Fibroblast of peridontal ligament (primary cell): ENCODE results near the gene ZNF24.

ENCODE experiments used
- DNase-seq: peaks from one replicate; pipeline ENCODE4 v3.0.0-alpha.2; 2010; ENCODE audit errors: extremely low read depth

ZNF24 gene

GRCh38 chr18:35296060-35296459 lies 48.2 kb downstream of the ZNF24 start:
- no peak for DNase-seq

DNA sequence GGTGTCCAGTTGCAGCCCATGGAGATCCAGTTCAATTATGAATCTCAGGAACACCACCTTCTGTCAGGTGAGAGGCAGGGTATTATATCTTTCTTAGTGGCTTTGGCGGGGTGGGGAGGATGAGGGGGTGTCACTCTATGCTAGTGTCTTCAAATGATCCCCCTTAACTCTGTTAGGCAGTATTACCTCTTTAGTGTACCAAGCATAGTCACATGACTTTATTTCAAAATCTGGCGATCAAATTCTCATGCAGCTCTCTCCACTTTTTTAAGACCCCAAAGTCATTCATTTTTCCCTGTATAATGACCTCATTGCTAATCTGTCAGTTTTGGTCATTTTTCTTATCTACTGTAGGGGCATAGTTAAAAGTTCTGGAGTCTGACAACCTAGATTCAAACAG lies 53.1 kb downstream of the ZNF24 start:
- no peak for DNase-seq

- peak; percentile 92 for DNase-seq
These were observed 54.0 kb downstream of the ZNF24 start, which contains the start of gene ZSCAN30 for GRCh38 chr18:35290094-35290735. Gene ZSCAN30, minus strand, starts transcription at chr18:35290229. Its CDS starts 25,877 bp downstream, at chr18:35264352.

- DNase-seq: no peak
These were observed 54.5 kb downstream of the ZNF24 start for GRCh38 chr18:35289727-35290093.

GRCh38 chr18:35289293-35289692 lies 54.9 kb downstream of the ZNF24 start:
- DNase-seq: peak; percentile 55

DNA sequence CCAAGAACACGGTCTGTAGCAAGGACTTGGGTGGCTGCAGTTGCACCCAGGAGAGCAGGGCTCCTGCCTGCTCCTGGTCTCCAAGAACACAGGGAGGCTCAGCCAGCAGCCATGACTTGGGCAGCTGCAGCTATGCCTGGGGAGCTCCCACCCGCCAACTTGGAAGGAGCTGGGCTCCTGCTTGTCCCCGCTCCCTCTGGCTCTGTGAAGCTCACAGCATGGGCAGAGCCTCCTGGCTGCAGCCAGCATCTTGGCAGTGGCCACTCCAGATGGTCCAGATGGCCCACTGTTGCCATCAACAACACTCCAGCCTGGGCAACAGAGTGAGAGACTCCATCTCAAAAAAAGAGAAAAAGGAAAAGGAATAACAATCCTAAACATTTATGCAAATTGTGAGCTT lies 59.4 kb downstream of the ZNF24 start:
- no peak for DNase-seq

- DNase-seq: no peak
These were observed 60.1 kb downstream of the ZNF24 start for GRCh38 chr18:35283923-35284794.

GRCh38 chr18:35282353-35282752 lies 61.9 kb downstream of the ZNF24 start:
- DNase-seq: peak; percentile 85
